Endometrial microvascular endothelial cells (primary cell): ENCODE data around the gene SOX18. TPM values are rescaled to one million over a fixed set of nuclear protein-coding genes. Genes with fewer than 3 reads are reported as not detected.

ENCODE experiments used
- in situ Hi-C: cut with HindIII; loops from 2 replicates; pipeline ENCODE4 v1.10.0; 2017; ENCODE audit warnings: low sequenced_read_pairs, low pct_unique_long_range_greater_than_20kb; ENCODE audit errors: inconsistent ontology term
- total RNA-seq: library from RNA; depleted of rRNA; stranded (reverse); fragments of >200 nt; gene quantifications from one replicate; pipeline ENCODE4 v1.2.3, GENCODE V29; 2015; ENCODE audit errors: inconsistent ontology term

SOX18 gene
- total RNA-seq, 1 donor from 2014 or later = 0.37 TPM

GRCh38 chr20:64009811-64010387, 39.5 kb downstream of the SOX18 start:
- in situ Hi-C loops = no loop called here

DNA sequence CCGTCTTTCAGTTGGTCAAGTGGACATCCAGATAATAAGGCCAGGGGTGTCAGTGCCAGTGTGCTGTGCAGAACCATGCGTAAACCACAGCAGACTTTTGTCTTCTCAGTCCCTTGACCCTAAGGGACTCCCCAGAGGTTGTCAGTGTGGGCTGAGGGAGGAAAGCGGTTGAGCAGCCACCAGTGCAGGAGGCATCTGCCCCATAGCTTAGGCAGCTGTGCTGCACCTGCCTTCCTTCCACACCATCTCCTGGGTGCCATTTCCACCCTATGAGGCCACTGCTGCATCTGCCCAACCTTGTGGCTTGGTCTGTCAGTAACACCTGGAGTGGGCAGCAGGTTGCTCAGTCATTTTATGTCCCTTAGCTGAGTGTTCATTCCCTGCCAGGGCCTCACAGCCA, 42.5 kb downstream of the SOX18 start:
- in situ Hi-C loops = no loop called here

DNA sequence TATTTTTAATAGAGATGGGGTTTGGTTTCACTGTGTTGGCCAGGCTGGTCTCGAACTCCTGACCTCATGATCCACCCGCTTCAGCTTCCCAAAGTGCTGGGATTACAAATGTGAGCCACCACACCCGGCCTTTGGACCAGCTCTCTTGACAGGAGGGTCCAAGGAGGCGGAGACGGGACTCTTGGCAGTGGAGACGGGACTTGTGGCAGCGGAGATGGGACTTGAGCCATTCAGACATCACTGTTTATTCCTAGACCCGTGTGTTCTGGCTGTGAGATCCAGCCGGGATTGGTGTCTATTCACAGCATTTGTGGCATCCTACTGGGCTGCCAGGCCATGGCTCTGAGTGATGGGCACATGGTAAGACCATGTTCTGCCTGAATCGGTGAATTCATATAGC, 42.9 kb downstream of the SOX18 start:
- in situ Hi-C loops = no loop called here

- in situ Hi-C loops = no loop called here
These were observed 44.0 kb downstream of the SOX18 start for GRCh38 chr20:64005394-64005793.

GRCh38 chr20:64003960-64004725, 45.3 kb downstream of the SOX18 start:
- in situ Hi-C loops = no loop called here

GRCh38 chr20:64001607-64002011, 47.8 kb downstream of the SOX18 start:
- in situ Hi-C loops = no loop called here

DNA sequence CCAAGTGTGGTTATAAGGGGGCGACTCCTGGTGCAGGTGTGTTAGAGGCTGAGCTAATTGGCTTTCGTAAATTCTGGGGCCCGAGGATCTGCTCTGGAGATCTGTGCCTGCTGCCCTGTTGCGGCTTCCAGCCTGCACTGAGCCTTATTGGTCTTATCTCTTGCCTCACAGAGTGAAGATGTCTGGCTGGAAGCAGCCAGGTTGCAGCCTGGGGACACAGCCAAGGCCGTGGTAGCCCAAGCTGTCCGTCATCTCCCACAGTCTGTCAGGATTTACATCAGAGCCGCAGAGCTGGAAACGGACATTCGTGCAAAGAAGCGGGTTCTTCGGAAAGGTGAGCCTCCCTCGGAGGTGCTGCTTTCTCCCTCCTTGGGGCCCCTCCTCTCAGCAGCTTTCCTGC, 48.5 kb downstream of the SOX18 start:
- in situ Hi-C loops = no loop called here

Other genes starting within 250 kb of the SOX18 start
- gene ZBTB46, start 218.4 kb downstream of the SOX18 start, total RNA-seq = not detected
- not detected for gene ABHD16B, start 188.1 kb downstream of the SOX18 start, total RNA-seq
- gene TPD52L2, start 184.4 kb downstream of the SOX18 start, total RNA-seq = 174 TPM
- 76.7 TPM for gene DNAJC5, start 154.5 kb downstream of the SOX18 start, total RNA-seq
- 19.3 TPM for gene UCKL1, start 93.2 kb downstream of the SOX18 start, total RNA-seq
- 18.3 TPM for gene ZNF512B, start 79.7 kb downstream of the SOX18 start, total RNA-seq
- 0.09 TPM for gene SAMD10, start 70.0 kb downstream of the SOX18 start, total RNA-seq
- gene PRPF6, start 68.5 kb downstream of the SOX18 start, total RNA-seq = 46.9 TPM
- gene C20orf204, start 13.5 kb downstream of the SOX18 start, total RNA-seq = 0.93 TPM
- gene TCEA2, start 13.6 kb upstream of the SOX18 start, total RNA-seq = 7.2 TPM
- 10.8 TPM for gene RGS19, start 29.9 kb upstream of the SOX18 start, total RNA-seq
- gene OPRL1, start 30.4 kb upstream of the SOX18 start, total RNA-seq = not detected
- not detected for gene LKAAEAR1, start 34.8 kb upstream of the SOX18 start, total RNA-seq
- not detected for gene NPBWR2, start 57.9 kb upstream of the SOX18 start, total RNA-seq
- gene MYT1, start 114.8 kb upstream of the SOX18 start, total RNA-seq = not detected
- 33.6 TPM for gene PCMTD2, start 206.1 kb upstream of the SOX18 start, total RNA-seq